GM10266 (cell line): ENCODE data around the gene GRM8.

Experiments used
- DNase-seq: peaks from one replicate; pipeline ENCODE4 v3.0.0; 2012; ENCODE audit errors: extremely low spot score
- CTCF ChIP-seq: IDR thresholded peaks from 2 replicates; pipeline ENCODE4 v1.5.1; 2012; ENCODE audit warnings: mild to moderate bottlenecking, low read depth; ENCODE audit not compliant: control insufficient read depth, insufficient read depth; ENCODE audit errors: missing control alignments

GRM8 gene

GRCh38 chr7:127230192-127230925, 22.4 kb downstream of the GRM8 start:
- no peak for DNase-seq
- TF ChIP-seq CTCF = no peak

GRCh38 chr7:127226685-127227374, 25.9 kb downstream of the GRM8 start:
- no peak for TF ChIP-seq CTCF
- DNase-seq = no peak

DNA sequence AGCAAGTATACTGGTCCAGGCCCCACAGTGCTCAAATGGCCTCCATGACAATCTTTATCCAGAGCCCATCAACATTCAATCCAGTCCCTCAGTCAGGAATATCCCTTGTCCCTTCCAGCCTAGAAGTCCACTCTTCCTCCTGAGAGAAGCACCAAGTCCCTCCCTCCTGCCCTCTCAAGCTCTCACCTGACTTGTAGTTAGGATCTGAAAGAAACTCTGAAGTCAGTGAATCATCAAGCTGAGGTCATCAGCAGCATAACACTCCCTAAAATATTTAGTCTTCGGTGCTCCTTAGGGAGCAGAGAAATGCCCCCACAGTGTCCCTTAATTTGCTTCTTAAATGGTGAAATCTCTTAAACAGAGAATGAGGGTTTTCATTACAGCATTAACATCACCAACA, 31.0 kb downstream of the GRM8 start:
- no peak for DNase-seq

DNA sequence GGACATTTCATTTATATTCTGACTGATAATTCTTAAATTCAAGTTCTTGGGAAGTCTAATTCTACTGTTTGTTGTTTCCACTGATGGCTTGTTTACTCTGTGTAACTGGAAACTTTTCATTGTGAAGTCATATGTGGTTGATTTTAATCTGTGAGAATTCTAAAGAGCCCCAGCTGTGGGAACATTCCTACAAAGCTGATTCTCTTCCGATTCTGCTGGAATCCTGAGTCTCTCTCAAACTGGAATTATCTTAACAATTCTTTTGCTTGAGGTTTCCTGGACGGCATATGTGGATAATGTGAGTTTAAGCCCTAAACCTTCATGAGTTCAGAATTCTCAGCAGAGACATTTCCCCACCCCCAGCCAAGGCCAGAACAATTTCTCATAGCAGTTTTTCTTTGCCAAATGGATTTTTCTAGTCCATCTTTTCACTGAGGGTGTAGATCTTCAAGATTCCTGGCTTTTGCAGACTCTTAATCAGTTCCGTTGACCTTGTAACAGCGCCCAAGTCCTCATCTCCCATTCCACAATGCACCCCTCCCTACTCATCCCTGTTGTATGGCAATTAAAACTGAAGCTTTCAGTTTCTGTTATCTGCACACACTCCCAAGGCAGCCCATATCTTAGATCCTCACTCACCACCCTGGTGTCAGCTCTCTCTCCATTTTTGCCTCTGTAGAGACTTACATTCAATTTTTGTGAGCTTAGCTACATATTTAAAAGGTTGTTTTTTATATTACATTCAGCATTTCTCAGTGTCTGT, 37.6 kb downstream of the GRM8 start:
- no peak for TF ChIP-seq CTCF
- DNase-seq = no peak

More for the DNA sequence above, 31.0 kb downstream of the GRM8 start:
- no peak for TF ChIP-seq CTCF

GRCh38 chr7:127209886-127210285, 42.9 kb downstream of the GRM8 start:
- TF ChIP-seq CTCF = no peak
- no peak for DNase-seq

GRCh38 chr7:127208860-127209259, 43.9 kb downstream of the GRM8 start:
- DNase-seq = no peak

More at GRCh38 chr7:127208860-127209259, 43.9 kb downstream of the GRM8 start:
- TF ChIP-seq CTCF = no peak
